Uterus (tissue), 2 donors: ENCODE data around the gene CLDN22.

ENCODE experiments used
- POLR2A ChIP-seq, 2 donors: fragments of 450-650 bp; IDR thresholded peaks; one replicate each; pipeline ENCODE4 v1.6.1; 2016; ENCODE audit warnings: antibody characterized with exemption in 2 of 2, mild to moderate bottlenecking in 1 of 2, moderate library complexity in 1 of 2
- TF ChIP-seq, protein P1 (sequence below), 4 experiments: fragments of 200-600 bp in 2 of 4; fragments of 450-650 bp in 2 of 4; sonication (generic) in 2 of 4; IDR thresholded peaks; one replicate each; pipeline ENCODE4 v1.5.1; 2016 to 2019; ENCODE audit warnings: antibody characterized with exemption in 4 of 4, mild to moderate bottlenecking in 2 of 4, moderate library complexity in 1 of 4

DNA sequence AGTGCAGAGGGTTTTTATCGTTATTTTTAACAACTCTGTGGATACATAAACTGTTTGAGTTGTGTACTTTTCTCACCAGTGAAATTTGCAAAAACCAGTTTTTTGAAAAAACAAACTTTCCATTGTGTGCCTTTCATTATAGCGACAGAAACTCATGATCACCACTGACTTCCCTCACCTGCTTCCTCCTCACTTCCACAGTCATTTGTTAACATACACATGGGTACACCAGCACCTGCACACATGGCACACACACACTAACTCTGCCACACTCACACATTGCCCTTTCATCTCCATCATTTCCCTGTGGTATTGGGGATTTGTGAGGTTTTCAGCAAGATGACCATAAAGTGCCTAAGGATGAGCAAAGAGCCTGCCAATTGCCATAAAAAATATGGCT lies 20.6 kb downstream of the CLDN22 start:
- TF ChIP-seq, protein P1, sequence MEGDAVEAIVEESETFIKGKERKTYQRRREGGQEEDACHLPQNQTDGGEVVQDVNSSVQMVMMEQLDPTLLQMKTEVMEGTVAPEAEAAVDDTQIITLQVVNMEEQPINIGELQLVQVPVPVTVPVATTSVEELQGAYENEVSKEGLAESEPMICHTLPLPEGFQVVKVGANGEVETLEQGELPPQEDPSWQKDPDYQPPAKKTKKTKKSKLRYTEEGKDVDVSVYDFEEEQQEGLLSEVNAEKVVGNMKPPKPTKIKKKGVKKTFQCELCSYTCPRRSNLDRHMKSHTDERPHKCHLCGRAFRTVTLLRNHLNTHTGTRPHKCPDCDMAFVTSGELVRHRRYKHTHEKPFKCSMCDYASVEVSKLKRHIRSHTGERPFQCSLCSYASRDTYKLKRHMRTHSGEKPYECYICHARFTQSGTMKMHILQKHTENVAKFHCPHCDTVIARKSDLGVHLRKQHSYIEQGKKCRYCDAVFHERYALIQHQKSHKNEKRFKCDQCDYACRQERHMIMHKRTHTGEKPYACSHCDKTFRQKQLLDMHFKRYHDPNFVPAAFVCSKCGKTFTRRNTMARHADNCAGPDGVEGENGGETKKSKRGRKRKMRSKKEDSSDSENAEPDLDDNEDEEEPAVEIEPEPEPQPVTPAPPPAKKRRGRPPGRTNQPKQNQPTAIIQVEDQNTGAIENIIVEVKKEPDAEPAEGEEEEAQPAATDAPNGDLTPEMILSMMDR (IDR thresholded peaks at IDR 0.05): no peak
- no peak for TF ChIP-seq POLR2A (IDR thresholded peaks at IDR 0.05)
